ENCODE data around the gene PKLR. TPM values are rescaled to one million over a fixed set of nuclear protein-coding genes. Genes with fewer than 3 reads are reported as not detected.

The PKLR gene
- total RNA-seq, 1 experiment from 2014 or later: not detected

DNA sequence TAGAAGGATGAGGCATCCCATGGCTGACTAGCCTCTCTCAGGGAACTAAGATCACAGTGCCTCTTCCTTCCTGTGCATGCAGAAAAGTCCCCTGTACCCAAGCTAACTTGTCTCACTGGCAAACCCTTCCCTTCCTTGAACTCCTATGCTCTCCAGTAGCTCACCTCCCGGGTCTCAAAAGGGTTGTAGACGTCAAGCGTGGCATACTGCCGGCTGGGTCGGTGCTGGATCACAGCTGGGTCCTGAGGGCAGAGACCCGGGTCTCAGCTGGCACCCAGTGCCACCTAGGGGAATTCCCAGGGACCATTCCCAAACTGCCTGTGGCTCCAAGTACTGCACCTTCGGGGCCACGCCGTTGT is 39.8 kb downstream of the PKLR start:
- Histone ChIP-seq H3K4ac (ENCODE audit: low read depth, low read length) (no peak overlapping the region), H4K91ac (ENCODE audit: insufficient read length, low read depth, low read length) (no peak overlapping the region), H4K5ac (ENCODE audit: insufficient read length, low read depth, low read length) (no peak overlapping the region), H3K4me2 (ENCODE audit: insufficient read depth, insufficient read length, low read length) (peak overlapping the region; percentile 85), H4K8ac (replicated peaks; ENCODE audit: insufficient read length, low read depth, low read length) (no peak overlapping the region), H3K79me2 (ENCODE audit: insufficient read depth, low read length) (no peaks in the 10 kb centered on the region), H2AK5ac (ENCODE audit: insufficient read length, low read length) (no peak overlapping the region), H4K20me1 (ENCODE audit: control insufficient read depth, insufficient read depth, insufficient read length) (no peaks in the 10 kb centered on the region), H2AFZ (ENCODE audit: low read length) (no peak overlapping the region), H3K14ac (ENCODE audit: insufficient read depth, low read length) (no peak overlapping the region), H3K4me1 (ENCODE audit: insufficient read depth, low read length) (0 out of 2 replicates have a peak, but pooled peaks cover 3% of the 10 kb centered on the region), H2BK20ac (ENCODE audit: low read depth, low read length, poor library complexity, severe bottlenecking) (no peak overlapping the region), H3K23me2 (ENCODE audit: insufficient read length, low read depth, low read length, poor library complexity, severe bottlenecking) (peaks cover 10% of the 10 kb centered on the region), H3K9me3 (ENCODE audit: control insufficient read depth, low read depth, low read length) (no peaks in the 10 kb centered on the region), H3K79me1 (ENCODE audit: insufficient read depth, low read depth, low read length, poor library complexity, severe bottlenecking) (no peaks in the 10 kb centered on the region), H3K56ac (ENCODE audit: insufficient read length, low read depth, low read length) (no peak overlapping the region), H3T11ph (ENCODE audit: low read length) (no peak overlapping the region), H2BK12ac (ENCODE audit: insufficient read length, low read depth, low read length) (no peak overlapping the region), H2BK5ac (ENCODE audit: insufficient read length, low read length) (no peak overlapping the region), H3K23ac (ENCODE audit: insufficient read length, low read depth, low read length) (no peak overlapping the region), H3K27ac (ENCODE audit: insufficient read length, low read depth, low read length) (no peak overlapping the region), H3K9ac (ENCODE audit: extremely low read depth, insufficient read length, low read length) (peak overlapping the region; percentile 57), H3K18ac (ENCODE audit: insufficient read length, low read depth, low read length) (no peak overlapping the region), H2BK15ac (ENCODE audit: low read depth, low read length) (no peak overlapping the region; the same call in 1 of the 2 replicates), H3K27me3 (ENCODE audit: insufficient read depth, low read length) (no peaks in the 10 kb centered on the region), H2BK120ac (ENCODE audit: low read depth, low read length, poor library complexity, severe bottlenecking) (no peak overlapping the region)
- no peak for DNase-seq
- peak overlapping the region; percentile 16 to 95 (median 34); a peak in 5 of 7 replicates for H3K27ac Mint-ChIP-seq
- H3K4me1 Mint-ChIP-seq: peaks cover 17 to 18% of the 10 kb centered on the region in 2 experiments
- peak; percentile 30; the same call in 2 of the 3 replicates for TF ChIP-seq CTCF (conservative IDR thresholded peaks at IDR 0.05)
- peak overlapping the region; percentile 89 to 95 for H3K4me3 Mint-ChIP-seq
- H3K9me3 Mint-ChIP-seq: no peaks in the 10 kb centered on the region; a peak in 1 of 5 replicates
- WGBS (ENCODE audit: extremely low coverage, insufficient read length, low lambda C conversion rate): no CpG with 5 or more reads among the region's 9 CpGs
- peaks cover 34 to 74% (median 66%) of the 10 kb centered on the region in 3 experiments; a peak in 6 of 7 replicates for H3K36me3 Mint-ChIP-seq (ENCODE audit: insufficient read depth in 1 of 3, low read depth in 3 of 3)
- peaks cover 2% of the 10 kb centered on the region; the same call in 1 of the 2 replicates for H3K27me3 Mint-ChIP-seq (ENCODE audit: low read depth)
